ENCODE measurements around the gene LPAR2.

The LPAR2 gene

DNA sequence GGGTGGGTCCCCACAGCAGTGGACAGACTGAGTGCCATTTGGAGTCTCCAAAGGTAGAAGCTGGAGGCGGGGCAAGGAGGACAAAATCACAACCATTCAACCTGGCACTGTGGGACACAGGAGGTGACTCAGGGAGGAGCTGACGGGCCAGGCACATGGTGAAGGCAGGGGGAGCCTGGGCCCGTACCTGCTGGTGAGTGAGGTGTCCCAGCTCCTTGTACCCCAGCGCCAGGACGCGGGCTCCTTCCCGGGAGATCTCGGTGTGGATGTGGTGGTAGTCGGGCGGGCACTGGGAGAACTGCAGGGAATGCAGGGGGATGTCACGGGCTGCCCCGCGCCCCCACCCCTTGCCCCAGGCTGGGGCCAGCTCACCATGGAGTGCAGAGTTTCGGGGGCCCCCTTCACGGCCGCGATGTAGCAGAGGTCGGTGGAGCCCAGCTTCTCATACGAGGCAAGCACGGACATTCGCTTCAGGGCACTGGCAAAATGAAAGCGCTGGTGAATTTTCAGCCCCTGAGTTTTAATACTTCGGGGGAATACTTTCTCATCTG is 25.7 kb upstream of the LPAR2 start:
- DNase-seq (ENCODE audit: low read depth in 3 of 3, low spot score in 1 of 3): no peak

- no peak for DNase-seq (ENCODE audit: low read depth in 3 of 3, low spot score in 1 of 3)
These were observed 24.7 kb upstream of the LPAR2 start for GRCh38 chr19:19652482-19653295.

DNA sequence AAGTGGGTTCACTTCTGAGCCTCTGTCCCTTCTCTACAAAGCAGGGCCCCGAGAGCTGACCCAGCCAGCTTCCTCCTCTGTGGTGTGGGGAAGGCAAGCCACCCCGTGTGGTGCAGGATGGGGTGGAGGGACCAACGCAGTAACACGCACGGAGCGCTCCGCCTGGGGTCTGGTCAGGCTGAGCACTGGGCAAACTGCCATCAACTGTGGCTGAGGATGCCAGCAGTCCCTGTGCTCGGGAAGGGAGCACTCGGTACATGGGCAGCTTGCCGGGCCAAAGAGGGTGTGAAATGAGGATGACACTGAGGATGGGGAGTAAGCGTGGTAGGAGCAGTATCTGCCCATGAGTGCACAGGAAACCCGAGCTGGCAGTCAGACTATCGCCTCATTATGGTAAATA is 23.1 kb upstream of the LPAR2 start:
- no peak for DNase-seq (ENCODE audit: low read depth in 3 of 3, low spot score in 1 of 3)

DNA sequence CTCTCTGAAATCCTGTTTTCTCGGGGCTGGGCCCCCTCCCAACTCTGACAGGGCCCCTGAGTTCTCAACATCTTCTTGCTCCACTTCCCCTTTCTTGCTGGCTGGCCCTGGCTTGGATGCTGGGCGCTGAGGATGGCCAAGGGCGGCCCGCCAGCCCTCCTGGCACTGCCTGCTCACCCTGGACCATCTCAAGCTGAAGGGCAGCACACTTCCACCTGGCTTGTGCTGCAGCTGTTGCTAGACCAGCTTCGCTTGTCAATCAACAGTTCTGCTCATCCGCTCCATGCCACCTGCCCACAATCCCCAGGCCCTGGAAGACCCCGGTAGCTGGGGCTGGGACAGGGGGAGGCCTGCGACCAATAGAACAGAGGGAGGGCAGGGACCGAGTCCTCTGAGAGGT is 22.3 kb upstream of the LPAR2 start:
- no peak for DNase-seq (ENCODE audit: low read depth in 3 of 3, low spot score in 1 of 3)

- no peak for DNase-seq (ENCODE audit: low read depth in 3 of 3, low spot score in 1 of 3)
These were observed 21.6 kb upstream of the LPAR2 start for GRCh38 chr19:19649580-19649995.

GRCh38 chr19:19649155-19649554 is 21.1 kb upstream of the LPAR2 start:
- DNase-seq (ENCODE audit: low read depth in 3 of 3, low spot score in 1 of 3): no peak

DNA sequence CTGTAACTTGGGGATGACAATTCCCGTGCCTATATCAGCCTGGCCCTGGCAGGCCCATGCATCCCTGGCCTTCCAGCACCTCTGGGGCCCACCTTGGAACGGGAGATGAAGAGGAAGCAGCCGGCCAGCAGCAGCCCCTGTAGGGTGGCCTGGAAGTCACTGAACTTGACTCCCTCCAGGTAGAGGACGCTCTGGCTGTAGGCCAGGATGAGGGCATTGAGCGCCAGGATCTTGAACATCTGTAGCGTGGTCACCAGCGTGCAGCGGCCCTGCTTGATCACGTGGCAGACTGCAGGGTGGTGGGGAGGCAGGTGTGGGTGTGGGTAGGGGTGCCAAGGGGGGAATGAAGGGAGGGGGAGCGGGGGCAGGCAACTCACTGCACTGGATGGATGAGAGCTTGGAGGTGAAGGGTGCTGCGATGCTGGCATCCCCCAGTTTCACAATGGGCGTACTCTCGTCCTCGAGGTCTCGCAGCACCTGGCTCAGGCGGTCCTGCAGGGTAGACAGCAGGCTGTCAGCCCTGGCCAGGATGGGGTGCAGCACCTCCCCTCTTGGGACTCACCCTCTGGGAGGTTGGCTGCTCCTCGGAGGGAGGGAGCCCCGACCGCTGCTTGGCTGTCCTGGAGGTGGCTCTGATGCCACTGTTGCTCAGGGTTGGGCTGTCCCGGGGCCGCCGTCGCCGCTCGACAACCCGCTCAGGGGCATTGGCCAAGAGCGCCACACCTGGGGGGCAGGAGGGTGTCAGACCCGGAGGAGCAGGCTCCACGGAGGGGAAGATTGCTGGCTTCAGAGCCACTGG is 19.2 kb upstream of the LPAR2 start:
- DNase-seq (ENCODE audit: low read depth in 3 of 3, low spot score in 1 of 3): no peak

- no peak for DNase-seq (ENCODE audit: low read depth in 3 of 3, low spot score in 1 of 3)
These were observed 17.3 kb upstream of the LPAR2 start for GRCh38 chr19:19645233-19645870.

DNA sequence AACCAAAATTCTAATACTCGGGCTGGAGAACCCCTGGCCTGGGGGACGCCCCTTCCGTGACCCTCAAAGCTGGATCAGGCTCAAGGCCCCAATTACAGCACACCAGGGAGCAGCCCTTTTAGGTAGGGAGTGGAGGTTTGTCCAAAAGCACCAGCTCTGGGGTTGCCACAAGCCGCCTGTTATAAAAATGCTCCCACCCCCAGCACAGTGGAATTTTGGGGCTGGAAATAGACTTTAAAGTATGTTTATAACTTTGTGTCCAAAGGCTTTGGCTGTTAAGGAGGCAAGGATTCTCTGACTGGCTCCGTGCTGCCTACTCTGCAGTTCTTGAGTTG is 16.0 kb upstream of the LPAR2 start:
- DNase-seq (ENCODE audit: low read depth in 3 of 3, low spot score in 1 of 3): no peak

GRCh38 chr19:19643158-19644053 is 15.4 kb upstream of the LPAR2 start, which contains the start of gene GMIP:
GMIP (minus strand) TSS chr19:19643657; CDS start chr19:19643529, 128 bp downstream.
- peak; percentile 77 to 80 (median 80) for DNase-seq (ENCODE audit: low read depth in 3 of 3, low spot score in 1 of 3)

- no peak for DNase-seq (ENCODE audit: low read depth in 3 of 3, low spot score in 1 of 3)
These were observed 14.6 kb upstream of the LPAR2 start for GRCh38 chr19:19642506-19643157.

DNA sequence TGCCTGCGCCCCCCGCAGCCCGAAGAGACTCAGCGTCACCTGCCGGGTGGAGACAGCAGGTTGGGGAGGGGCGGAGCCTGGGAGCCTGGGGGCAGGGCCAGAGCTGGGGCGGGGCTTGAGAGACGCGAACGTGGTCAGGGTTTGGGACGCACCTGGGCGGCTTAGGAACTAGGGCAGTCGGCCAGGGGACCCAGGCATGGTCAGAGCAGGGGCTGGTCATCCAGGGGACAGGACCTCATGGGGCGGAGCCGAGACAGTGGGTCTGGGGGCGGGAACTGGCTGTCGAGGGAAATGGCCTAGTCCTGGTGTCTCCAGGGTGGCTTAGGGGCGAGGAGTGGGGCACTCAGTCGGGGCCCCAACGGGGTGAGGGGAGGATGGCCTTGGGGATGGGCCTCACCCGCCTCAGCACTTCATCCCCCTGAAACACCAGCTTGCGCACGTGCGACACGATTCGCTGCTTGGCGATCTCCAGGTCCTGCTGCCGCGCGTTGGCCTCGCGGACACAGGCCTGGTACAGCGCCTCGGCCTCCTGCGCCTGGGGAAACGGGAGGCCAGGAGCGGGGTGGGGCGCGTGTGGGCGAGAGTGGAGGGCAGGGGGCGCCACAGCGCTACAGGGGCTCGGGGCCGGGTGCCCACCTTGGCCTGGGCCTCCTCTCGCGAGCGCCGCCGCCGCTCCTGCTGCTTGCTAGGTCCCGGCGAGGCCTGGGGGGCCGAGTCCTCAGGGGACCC is 9.7 kb upstream of the LPAR2 start:
- no peak for DNase-seq (ENCODE audit: low read depth in 3 of 3, low spot score in 1 of 3)

GRCh38 chr19:19637186-19637522 is 9.1 kb upstream of the LPAR2 start:
- no peak for DNase-seq (ENCODE audit: low read depth in 3 of 3, low spot score in 1 of 3)

DNA sequence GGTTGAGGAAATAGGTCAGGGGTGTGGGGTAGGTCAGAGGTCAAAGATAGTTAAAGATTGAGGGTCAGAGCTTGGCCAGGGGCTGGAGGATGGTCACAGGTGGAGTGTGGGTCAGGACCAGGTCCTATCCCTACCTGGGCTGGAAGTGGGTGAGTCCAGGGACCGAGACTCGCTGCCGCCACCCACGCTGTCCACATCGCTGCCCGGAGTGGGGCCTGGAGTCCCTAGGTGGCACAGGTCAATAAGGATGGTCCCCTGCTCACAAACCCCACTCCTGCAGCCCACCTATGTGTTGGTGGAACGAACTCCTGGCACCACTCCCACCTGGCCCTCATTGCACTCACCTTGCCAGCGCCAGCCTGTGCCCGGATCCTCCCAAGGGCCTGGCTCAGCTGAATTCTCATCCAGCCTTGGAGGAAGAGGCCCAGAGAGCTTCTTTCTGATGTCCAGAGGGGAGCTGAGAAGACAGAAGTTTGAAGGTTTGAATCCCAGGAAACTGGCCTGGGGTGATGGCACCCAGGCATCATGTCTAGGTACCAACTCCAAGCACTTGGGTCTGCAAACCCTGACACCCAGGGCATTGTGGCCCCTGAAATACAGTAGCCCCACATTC is 8.7 kb upstream of the LPAR2 start:
- DNase-seq (ENCODE audit: low read depth in 3 of 3, low spot score in 1 of 3): no peak

GRCh38 chr19:19635313-19635702 is 7.3 kb upstream of the LPAR2 start:
- no peak for DNase-seq (ENCODE audit: low read depth in 3 of 3, low spot score in 1 of 3)

- no peak for DNase-seq (ENCODE audit: low read depth in 3 of 3, low spot score in 1 of 3)
These were observed 6.7 kb upstream of the LPAR2 start for GRCh38 chr19:19634516-19635312.

GRCh38 chr19:19633711-19634515 is 5.9 kb upstream of the LPAR2 start:
- DNase-seq (ENCODE audit: low read depth in 3 of 3, low spot score in 1 of 3): no peak

- DNase-seq (ENCODE audit: low read depth in 3 of 3, low spot score in 1 of 3): no peak
These were observed 4.6 kb upstream of the LPAR2 start for GRCh38 chr19:19632661-19633060.

Data from stimulated activated CD4-positive, alpha-beta T cell treated with anti-CD3 and anti-CD28 coated beads, TNF-alpha, amount 100 ng/mL, for 1 hour (primary cell).